GM12864 (cell line): ENCODE results near the gene IGLL1.
"Not testable (repeated sequence)": the region's sequence is repeated elsewhere in the genome, so short reads cannot be mapped to it uniquely, and the experiment has no call there.

Experiments used
- DNase-seq: peaks from one replicate; pipeline ENCODE4 v3.0.0-alpha.2; 2011; ENCODE audit warnings: low read depth
- H3K4me3 ChIP-seq: 2 replicates; pipeline ENCODE4 v1.5.1; 2011; ENCODE audit warnings: mild to moderate bottlenecking, low read depth, low read length, control low read depth
- CTCF ChIP-seq: IDR thresholded peaks from 2 replicates; pipeline ENCODE4 v1.5.1; 2011; ENCODE audit warnings: low read depth, mild to moderate bottlenecking, moderate library complexity, low read length, control low read depth, inconsistent platforms; ENCODE audit errors: missing control alignments

IGLL1 gene

GRCh38 chr22:23598805-23599518 lies 18.9 kb upstream of the IGLL1 start:
- no peak for DNase-seq
- H3K4me3 ChIP-seq, result no peak overlapping the region
- no peak for TF ChIP-seq CTCF

- not testable (repeated sequence) for DNase-seq
These were observed 17.6 kb upstream of the IGLL1 start for GRCh38 chr22:23597576-23598268.

GRCh38 chr22:23595904-23596303 lies 15.8 kb upstream of the IGLL1 start:
- H3K4me3 ChIP-seq, DNase-seq: not testable (repeated sequence)

More at GRCh38 chr22:23597576-23598268, 17.6 kb upstream of the IGLL1 start:
- not testable (repeated sequence) for H3K4me3 ChIP-seq

- no peak for DNase-seq
- no peak overlapping the region for H3K4me3 ChIP-seq
- TF ChIP-seq CTCF, result no peak
These were observed 11.8 kb upstream of the IGLL1 start for GRCh38 chr22:23591846-23592245.

DNA sequence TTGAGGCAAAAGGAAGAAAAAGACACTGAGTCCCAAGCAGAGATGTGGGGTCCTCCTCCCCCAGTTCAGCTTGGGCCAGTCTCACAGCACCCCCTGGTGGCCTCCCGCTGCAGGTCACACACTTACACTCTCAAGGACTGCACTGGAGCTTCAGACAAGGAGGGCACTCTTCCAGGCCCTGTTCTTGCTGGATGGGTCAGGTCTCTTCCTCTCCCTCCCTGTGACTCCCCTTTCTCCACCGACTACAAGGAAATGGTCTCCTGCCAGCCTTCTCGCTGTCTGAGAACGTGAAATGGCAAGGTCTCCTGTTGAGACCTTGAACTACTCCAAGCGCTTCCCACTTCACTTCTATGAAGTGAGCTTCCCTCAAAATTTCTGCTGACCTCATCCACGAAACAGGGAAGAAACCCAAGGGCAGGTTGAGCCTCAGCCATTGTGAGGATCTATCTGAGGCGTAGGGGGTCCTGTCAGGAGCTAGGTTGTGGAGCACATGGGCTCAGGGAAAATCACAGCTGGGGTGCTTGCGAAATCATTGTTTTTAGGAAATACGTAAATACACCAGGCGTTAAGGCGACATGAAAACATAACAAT lies 11.2 kb upstream of the IGLL1 start:
- peak; percentile 96 for TF ChIP-seq CTCF
- H3K4me3 ChIP-seq, result no peak overlapping the region
- DNase-seq, result peak; percentile 18

DNA sequence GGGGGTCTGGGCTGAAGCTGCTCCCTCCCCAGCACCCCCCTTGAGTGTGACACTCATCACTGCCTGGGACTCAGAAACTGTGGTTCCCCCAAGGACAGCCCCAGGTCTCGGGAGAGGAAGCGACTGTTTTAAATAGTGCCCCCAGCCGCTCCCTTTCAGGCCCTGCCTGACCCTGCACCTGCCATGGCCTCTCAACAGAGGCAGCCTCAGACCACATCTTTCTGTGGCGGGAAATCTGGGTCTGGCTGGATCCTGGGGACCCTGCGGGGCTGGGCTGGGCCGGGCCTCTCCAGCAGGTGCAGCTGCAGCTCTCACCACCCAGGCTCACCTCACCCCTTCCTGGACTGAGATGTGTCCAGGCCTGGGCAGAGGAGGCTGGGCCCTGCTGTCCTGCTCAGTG lies 3.7 kb upstream of the IGLL1 start:
- TF ChIP-seq CTCF, result no peak
- no peak for DNase-seq
- no peak overlapping the region for H3K4me3 ChIP-seq

- no peak for DNase-seq
- TF ChIP-seq CTCF, result no peak
- no peak overlapping the region for H3K4me3 ChIP-seq
These were observed 3.1 kb upstream of the IGLL1 start for GRCh38 chr22:23583153-23583552.

DNA sequence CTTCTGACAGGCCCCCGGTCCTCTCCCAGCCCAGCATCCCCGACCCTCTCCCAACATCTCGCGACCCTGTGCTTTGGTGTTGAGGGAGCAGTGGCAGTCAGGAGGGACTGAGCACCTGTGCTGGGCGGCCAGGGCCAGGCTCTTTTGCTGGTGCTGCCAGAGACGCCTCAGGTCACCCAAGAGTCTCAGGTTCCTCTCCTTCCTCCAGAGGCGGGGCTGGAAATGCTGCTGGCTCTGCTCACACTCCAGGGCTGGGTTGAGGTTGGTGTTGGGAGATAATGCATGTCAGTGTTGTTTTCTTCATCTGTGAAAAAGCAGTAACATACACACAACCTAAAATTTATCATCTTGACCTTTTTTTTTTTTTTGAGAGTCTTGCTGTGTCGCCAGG lies 1.2 kb upstream of the IGLL1 start:
- no peak for TF ChIP-seq CTCF
- no peak for DNase-seq
- H3K4me3 ChIP-seq, result no peak overlapping the region
